Ammon's horn (tissue), 1 donor: ENCODE results near the gene ZNG1A.
"Not testable (repeated sequence)": the region's sequence is repeated elsewhere in the genome, so short reads cannot be mapped to it uniquely, and the experiment has no call there.

Experiments used
- DNase-seq: peaks from one replicate; pipeline ENCODE4 v3.0.0-alpha.2; 2016; ENCODE audit warnings: low spot score

ZNG1A gene

GRCh38 chr9:178970-179383, at the start of gene ZNG1A:
ZNG1A (minus strand) TSS chr9:179056; CDS start chr9:178969, 87 bp downstream.
- peak; percentile 54 for DNase-seq

- DNase-seq: no peak
Measured at GRCh38 chr9:227860-228259, 49.0 kb upstream of the ZNG1A start.

- no peak for DNase-seq
Measured at GRCh38 chr9:224582-225520, 46.0 kb upstream of the ZNG1A start.

- DNase-seq: no peak
Measured at GRCh38 chr9:224026-224425, 45.2 kb upstream of the ZNG1A start.

GRCh38 chr9:223152-223551, 44.3 kb upstream of the ZNG1A start:
- no peak for DNase-seq

GRCh38 chr9:221989-222776, 43.3 kb upstream of the ZNG1A start:
- DNase-seq: no peak

- peak; percentile 18 for DNase-seq
Measured at GRCh38 chr9:219670-220365, 41.0 kb upstream of the ZNG1A start.

GRCh38 chr9:219036-219435, 40.2 kb upstream of the ZNG1A start:
- not testable (repeated sequence) for DNase-seq

GRCh38 chr9:217950-218349, 39.1 kb upstream of the ZNG1A start:
- no peak for DNase-seq

- DNase-seq: no peak
Measured at GRCh38 chr9:216866-217265, 38.0 kb upstream of the ZNG1A start.

- no peak for DNase-seq
Measured at GRCh38 chr9:215631-216155, 36.8 kb upstream of the ZNG1A start.

- no peak for DNase-seq
Measured at GRCh38 chr9:214648-215493, 36.0 kb upstream of the ZNG1A start, which contains the start of gene DOCK8. DOCK8 (plus strand) TSS chr9:214865; CDS start chr9:214977, 112 bp downstream.

GRCh38 chr9:214351-214647, 35.4 kb upstream of the ZNG1A start:
- no peak for DNase-seq

- DNase-seq: not testable (repeated sequence)
Measured at GRCh38 chr9:213901-214300, 35.0 kb upstream of the ZNG1A start.

- peak; percentile 49 for DNase-seq
Measured at GRCh38 chr9:212297-212696, 33.4 kb upstream of the ZNG1A start.

GRCh38 chr9:211557-211956, 32.7 kb upstream of the ZNG1A start:
- DNase-seq: no peak

- no peak for DNase-seq
Measured at GRCh38 chr9:211036-211435, 32.2 kb upstream of the ZNG1A start.

GRCh38 chr9:209143-209758, 30.4 kb upstream of the ZNG1A start:
- DNase-seq: peak; percentile 29

- DNase-seq: no peak
Measured at GRCh38 chr9:206481-206880, 27.6 kb upstream of the ZNG1A start.

GRCh38 chr9:199601-200000, 20.7 kb upstream of the ZNG1A start:
- DNase-seq: not testable (repeated sequence)
